GM19397 (cell line): ENCODE data around the gene DHX29.

ENCODE experiments used
- ATAC-seq: cut with Tn5 transposase; IDR thresholded peaks from one replicate; pipeline ENCODE4 v1.9.1; 2021; ENCODE audit warnings: mild to moderate bottlenecking, moderate library complexity; ENCODE audit not compliant: unreplicated experiment

Gene DHX29

GRCh38 chr5:55218967-55219366, 88.5 kb downstream of the DHX29 start:
- ATAC-seq, result no peak

GRCh38 chr5:55211184-55211874, 96.2 kb downstream of the DHX29 start:
- ATAC-seq, result no peak
